MCF 10A (cell line): ENCODE data around the gene GEMIN2. TPM values are rescaled to one million over a fixed set of nuclear protein-coding genes. Genes with fewer than 3 reads are reported as not detected.
"Not testable (repeated sequence)": the region's sequence is repeated elsewhere in the genome, so short reads cannot be mapped to it uniquely, and the experiment has no call there.

Experiments used
- Bru-seq: library from RNA; stranded (reverse); fragments of 400-500 nt; gene quantifications from one replicate; lab custom pipeline; 2021; lab: Mats Ljungman, UMichigan
- BruChase-seq, 2 experiments: library from RNA; stranded (reverse); fragments of 400-500 nt; gene quantifications; one replicate each; lab custom pipeline; 2021; lab: Mats Ljungman, UMichigan
- BruUV-seq: library from RNA; stranded (reverse); fragments of 400-500 nt; replicated peaks from 2 replicates; lab custom pipeline; 2021; lab: Mats Ljungman, UMichigan
- CTCF ChIA-PET: fragments of 300-600 bp; sonication (Branson Sonifier 250); formaldehyde crosslinking; extraction: SDS; loops from one replicate; lab custom pipeline; 2021; ENCODE audit warnings: antibody characterized with exemption, inconsistent platforms; lab: Yijun Ruan, JAX
- POLR2A ChIA-PET: fragments of 300-600, 350-650 bp; sonication (Branson Sonifier 250); formaldehyde crosslinking; extraction: SDS; loops from one replicate; lab custom pipeline; 2020; ENCODE audit warnings: antibody characterized with exemption, inconsistent platforms; lab: Yijun Ruan, JAX
- DNase-seq: peaks from one replicate; pipeline ENCODE4 v3.0.0-alpha.2; 2018; ENCODE audit not compliant: unreplicated experiment
- H3K27ac Mint-ChIP-seq: one replicate; pipeline ENCODE4 v1.8.0; 2022; ENCODE audit warnings: mild to moderate bottlenecking, low read depth, mixed read lengths; ENCODE audit not compliant: unreplicated experiment
- H3K27me3 Mint-ChIP-seq: one replicate; pipeline ENCODE4 v1.8.0; 2022; ENCODE audit warnings: mixed read lengths; ENCODE audit not compliant: insufficient read depth, unreplicated experiment
- H3K36me3 Mint-ChIP-seq: one replicate; pipeline ENCODE4 v1.8.0; 2022; ENCODE audit warnings: mild to moderate bottlenecking, moderate library complexity, mixed read lengths; ENCODE audit not compliant: insufficient read depth, unreplicated experiment
- H3K4me1 Mint-ChIP-seq: one replicate; pipeline ENCODE4 v1.8.0; 2022; ENCODE audit warnings: mixed read lengths; ENCODE audit not compliant: insufficient read depth, unreplicated experiment
- H3K4me3 Mint-ChIP-seq: one replicate; pipeline ENCODE4 v1.8.0; 2022; ENCODE audit warnings: mild to moderate bottlenecking, moderate library complexity, mixed read lengths; ENCODE audit not compliant: unreplicated experiment
- H3K9me3 Mint-ChIP-seq: one replicate; pipeline ENCODE4 v1.8.0; 2022; ENCODE audit warnings: mixed read lengths; ENCODE audit not compliant: unreplicated experiment
- CTCF ChIP-seq: fragments of 200-600 bp; IDR thresholded peaks from one replicate; pipeline ENCODE4 v1.8.0; 2022; ENCODE audit warnings: antibody characterized with exemption, mild to moderate bottlenecking; ENCODE audit not compliant: unreplicated experiment
- intact Hi-C: fragments of 100-400 bp; cut with micrococcal nuclease; formaldehyde crosslinking; loops from 2 replicates; pipeline ENCODE4 v1.14.1; 2022
- long read RNA-seq: library from polyadenylated mRNA; stranded (forward); transcript quantifications from one replicate; pipeline ENCODE4 v2.0.0, GENCODE V29; 2022
- total RNA-seq: library from RNA; stranded (reverse); gene quantifications from 2 replicates; pipeline ENCODE4 v1.2.3, GENCODE V29; 2022

GEMIN2 gene
- total RNA-seq (21.2 and 23.4 TPM in 2 replicates), Bru-seq, nascent RNA (percentile 61 among the genes with signal in this experiment), BruChase-seq, experiment 1, labeled RNA remaining after a 6-hour chase (percentile 56 among the genes with signal in this experiment), BruChase-seq, experiment 2, labeled RNA remaining after a 2-hour chase (percentile 62 among the genes with signal in this experiment)
- long read RNA-seq, transcript GEMIN2-201 (9 exons, 1,094 nt) = minor isoform, 9 of 57 reads
- long read RNA-seq, transcript GEMIN2-202 (10 exons, 1,420 nt) = major isoform, 39 of 57 reads
- long read RNA-seq, partial matches to known transcripts = 0 of 57 reads
- long read RNA-seq, other reads (novel, unspliced or antisense) = 4 of 57 reads

- Mint-ChIP-seq H3K4me3 (peak within 1 kb of the TSS; percentile 93), H3K27me3 (no peaks in the 10 kb centered on the region), H3K27ac (peak within 1 kb of the TSS; percentile 90), H3K36me3 (peaks cover 35% of the 10 kb centered on the region), H3K4me1 (peaks cover 6% of the 10 kb centered on the region), H3K9me3 (no peaks in the 10 kb centered on the region)
- intact Hi-C loops = loop anchor here (1.0 to 2.0 kb wide), 3 partner anchors 57 to 255 kb away; partner anchors contain the start of gene TRAPPC6B
- ChIA-PET POLR2A (interaction anchor here (0.5 to 5.0 kb wide), 28 partner anchors 8 to 1249 kb away, joined by 3 to 82 read pairs (median 4); partner anchors contain the start of genes FBXO33, PNN, SEC23A and TRAPPC6B), CTCF (interaction anchor here (0.6 to 2.6 kb wide), 8 partner anchors 8 to 314 kb away, joined by 3 to 11 read pairs (median 4); partner anchors contain the start of gene SEC23A)
- peak; percentile 96 for DNase-seq
- TSS peak; percentile 64 for BruUV-seq
- TF ChIP-seq CTCF = no peak
Observed at GRCh38 chr14:39114073-39114838, at the start of gene GEMIN2. Gene GEMIN2 (plus strand): TSS chr14:39114323. CDS start chr14:39114339, 16 bp downstream.

- CTCF ChIA-PET, H3K4me3 Mint-ChIP-seq, DNase-seq, H3K4me1 Mint-ChIP-seq, H3K27me3 Mint-ChIP-seq, intact Hi-C loops, H3K9me3 Mint-ChIP-seq, H3K27ac Mint-ChIP-seq, BruUV-seq: not testable (repeated sequence)
- H3K36me3 Mint-ChIP-seq = peaks cover 49% of the 10 kb centered on the region
- POLR2A ChIA-PET = interaction anchor here (0.7 kb wide), 1 partner anchor 197 kb away, joined by 3 read pairs; no protein-coding TSS in a partner anchor
Observed at GRCh38 chr14:39069169-39069805, 44.8 kb upstream of the GEMIN2 start.

GRCh38 chr14:39069923-39070322, 44.2 kb upstream of the GEMIN2 start:
- no peak for DNase-seq
- CTCF ChIA-PET = no interaction called here
- BruUV-seq = no TSS peak
- intact Hi-C loops = no loop called here
- no peaks in the 10 kb centered on the region for H3K27me3 Mint-ChIP-seq
- H3K36me3 Mint-ChIP-seq = peaks cover 44% of the 10 kb centered on the region
- no peaks in the 10 kb centered on the region for H3K9me3 Mint-ChIP-seq
- H3K4me3 Mint-ChIP-seq = no peak overlapping the region
- POLR2A ChIA-PET = interaction anchor here (0.7 to 0.9 kb wide), 3 partner anchors 9 to 1114 kb away, joined by 3 read pairs; no protein-coding TSS in a partner anchor
- no peak for TF ChIP-seq CTCF
- no peak overlapping the region for H3K27ac Mint-ChIP-seq
- H3K4me1 Mint-ChIP-seq = no peaks in the 10 kb centered on the region

GRCh38 chr14:39071096-39071495, 43.0 kb upstream of the GEMIN2 start:
- DNase-seq = no peak
- CTCF ChIA-PET = interaction anchor here (0.6 to 0.7 kb wide), 2 partner anchors 15 to 1180 kb away, joined by 3 to 5 read pairs; no protein-coding TSS in a partner anchor
- no peaks in the 10 kb centered on the region for H3K27me3 Mint-ChIP-seq
- TF ChIP-seq CTCF = no peak
- intact Hi-C loops = no loop called here
- BruUV-seq = no TSS peak
- no peak overlapping the region for H3K27ac Mint-ChIP-seq
- peaks cover 47% of the 10 kb centered on the region for H3K36me3 Mint-ChIP-seq
- no peaks in the 10 kb centered on the region for H3K4me1 Mint-ChIP-seq
- no peak overlapping the region for H3K4me3 Mint-ChIP-seq
- no peaks in the 10 kb centered on the region for H3K9me3 Mint-ChIP-seq
- POLR2A ChIA-PET = interaction anchor here (0.5 to 0.9 kb wide), 2 partner anchors 8 to 26 kb away, joined by 3 read pairs; no protein-coding TSS in a partner anchor
